ENCODE data around the gene ACAD11. TPM values are rescaled to one million over a fixed set of nuclear protein-coding genes. Genes with fewer than 3 reads are reported as not detected.
"Not testable (repeated sequence)": the region's sequence is repeated elsewhere in the genome, so short reads cannot be mapped to it uniquely, and the experiment has no call there.

The ACAD11 gene
- total RNA-seq, 1 experiment from 2014 or later: 12.6 TPM

DNA sequence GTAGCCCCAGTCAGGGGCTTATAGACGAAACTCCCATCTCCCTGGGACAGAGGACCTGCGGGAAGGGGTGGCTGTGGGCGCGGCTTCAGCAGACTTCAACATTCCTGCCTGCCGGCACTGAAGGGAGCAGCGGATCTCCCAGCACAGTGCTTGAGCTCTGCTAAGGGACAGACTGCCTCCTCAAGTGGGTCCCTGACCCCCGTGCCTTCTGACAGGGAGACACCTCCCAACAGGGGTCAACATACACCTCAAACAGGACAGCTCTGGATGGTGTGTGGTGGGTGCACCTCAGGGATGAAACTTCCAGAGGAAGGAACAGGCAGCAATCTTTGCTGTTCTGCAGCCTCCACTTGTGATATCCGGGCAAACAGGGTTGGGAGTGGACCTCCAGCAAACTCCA is 53.0 kb downstream of the ACAD11 start:
- BruUV-seq (replicated peaks); H3K4me2 ChIP-seq (ENCODE audit: low read length); H3K9me2 ChIP-seq (ENCODE audit: insufficient read depth); H3K9me3 ChIP-seq (ENCODE audit: control insufficient read depth in 1 of 2, insufficient read depth in 1 of 2, low read depth in 1 of 2, low read length in 2 of 2); H3K4me3 ChIP-seq (replicated peaks in 1 of 2; ENCODE audit: low read depth in 1 of 2, low read length in 2 of 2); ATAC-seq; H3K79me2 ChIP-seq (ENCODE audit: insufficient read depth, low read length); RAD21 ChIA-PET (ENCODE audit: low non-redundant PET in 1 of 2, low total read pairs in 2 of 2, uncharacterized antibody in 2 of 2, unreplicated experiment in 2 of 2); intact Hi-C loops (cut with micrococcal nuclease); H3K4me1 ChIP-seq (ENCODE audit: control insufficient read depth in 1 of 2, insufficient read depth in 2 of 2, low read length in 2 of 2); H3K27me3 ChIP-seq (ENCODE audit: insufficient read depth, low read length); H4K20me1 ChIP-seq (ENCODE audit: insufficient read depth); CTCF ChIA-PET; H3K9ac ChIP-seq (ENCODE audit: low read length); POLR2A ChIA-PET; H3K36me3 ChIP-seq (ENCODE audit: control insufficient read depth in 1 of 2, insufficient read depth in 2 of 2, low read length in 2 of 2); H3K27ac ChIP-seq (ENCODE audit: low read depth, low read length); H2AFZ ChIP-seq (ENCODE audit: low read depth, low read length, poor library complexity, severe bottlenecking); DNase-seq (ENCODE audit: low read depth, low spot score): not testable (repeated sequence)

DNA sequence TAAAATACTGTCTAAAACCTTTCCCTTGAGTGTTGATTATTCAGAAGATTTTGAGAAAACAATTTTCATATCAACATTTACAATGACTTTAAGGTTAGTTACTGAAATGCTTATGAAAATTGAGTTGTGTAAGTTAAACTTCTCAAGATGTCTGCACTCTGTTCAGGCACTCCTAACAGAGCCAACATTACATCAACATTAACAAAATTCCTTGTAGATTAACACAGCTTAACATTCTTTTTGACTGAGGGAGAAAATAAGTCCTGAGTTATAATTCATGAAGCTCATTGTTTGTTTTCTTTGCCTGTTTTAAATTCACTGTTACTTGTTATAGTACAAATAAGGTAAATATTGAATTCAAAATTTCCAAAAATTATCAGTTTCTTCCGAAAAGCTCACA is 53.5 kb downstream of the ACAD11 start:
- H3K79me2 ChIP-seq (ENCODE audit: insufficient read depth, low read length): no peaks in the 10 kb centered on the region
- TF ChIP-seq, protein P1, sequence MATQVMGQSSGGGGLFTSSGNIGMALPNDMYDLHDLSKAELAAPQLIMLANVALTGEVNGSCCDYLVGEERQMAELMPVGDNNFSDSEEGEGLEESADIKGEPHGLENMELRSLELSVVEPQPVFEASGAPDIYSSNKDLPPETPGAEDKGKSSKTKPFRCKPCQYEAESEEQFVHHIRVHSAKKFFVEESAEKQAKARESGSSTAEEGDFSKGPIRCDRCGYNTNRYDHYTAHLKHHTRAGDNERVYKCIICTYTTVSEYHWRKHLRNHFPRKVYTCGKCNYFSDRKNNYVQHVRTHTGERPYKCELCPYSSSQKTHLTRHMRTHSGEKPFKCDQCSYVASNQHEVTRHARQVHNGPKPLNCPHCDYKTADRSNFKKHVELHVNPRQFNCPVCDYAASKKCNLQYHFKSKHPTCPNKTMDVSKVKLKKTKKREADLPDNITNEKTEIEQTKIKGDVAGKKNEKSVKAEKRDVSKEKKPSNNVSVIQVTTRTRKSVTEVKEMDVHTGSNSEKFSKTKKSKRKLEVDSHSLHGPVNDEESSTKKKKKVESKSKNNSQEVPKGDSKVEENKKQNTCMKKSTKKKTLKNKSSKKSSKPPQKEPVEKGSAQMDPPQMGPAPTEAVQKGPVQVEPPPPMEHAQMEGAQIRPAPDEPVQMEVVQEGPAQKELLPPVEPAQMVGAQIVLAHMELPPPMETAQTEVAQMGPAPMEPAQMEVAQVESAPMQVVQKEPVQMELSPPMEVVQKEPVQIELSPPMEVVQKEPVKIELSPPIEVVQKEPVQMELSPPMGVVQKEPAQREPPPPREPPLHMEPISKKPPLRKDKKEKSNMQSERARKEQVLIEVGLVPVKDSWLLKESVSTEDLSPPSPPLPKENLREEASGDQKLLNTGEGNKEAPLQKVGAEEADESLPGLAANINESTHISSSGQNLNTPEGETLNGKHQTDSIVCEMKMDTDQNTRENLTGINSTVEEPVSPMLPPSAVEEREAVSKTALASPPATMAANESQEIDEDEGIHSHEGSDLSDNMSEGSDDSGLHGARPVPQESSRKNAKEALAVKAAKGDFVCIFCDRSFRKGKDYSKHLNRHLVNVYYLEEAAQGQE (IDR thresholded peaks at IDR 0.05; ENCODE audit: low read depth): no peak
- TF ChIP-seq CEBPB (IDR thresholded peaks at IDR 0.05; ENCODE audit: low read depth) (no peak), TCF7L2 (IDR thresholded peaks at IDR 0.05; ENCODE audit: borderline replicate concordance, extremely low read depth, insufficient read depth, insufficient read length) (no peak), SP1 (IDR thresholded peaks at IDR 0.05; ENCODE audit: low read depth) (no peak), ELF1 (IDR thresholded peaks at IDR 0.05; ENCODE audit: borderline replicate concordance, low read depth) (no peak)
- TF ChIP-seq, protein P2, sequence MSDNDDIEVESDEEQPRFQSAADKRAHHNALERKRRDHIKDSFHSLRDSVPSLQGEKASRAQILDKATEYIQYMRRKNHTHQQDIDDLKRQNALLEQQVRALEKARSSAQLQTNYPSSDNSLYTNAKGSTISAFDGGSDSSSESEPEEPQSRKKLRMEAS (IDR thresholded peaks at IDR 0.05): no peak
- no peak overlapping the region for H2AFZ ChIP-seq (ENCODE audit: low read depth, low read length, poor library complexity, severe bottlenecking)
- CTCF ChIA-PET: no interaction called here
- intact Hi-C loops (cut with micrococcal nuclease): no loop called here
- no peak for DNase-seq (ENCODE audit: low read depth, low spot score)
- no peaks in the 10 kb centered on the region for H3K27me3 ChIP-seq (ENCODE audit: insufficient read depth, low read length)
- H3K9me2 ChIP-seq (ENCODE audit: insufficient read depth): no peaks in the 10 kb centered on the region
- H3K4me2 ChIP-seq (ENCODE audit: low read length): no peak overlapping the region
- H3K4me3 ChIP-seq (replicated peaks in 1 of 2; ENCODE audit: low read depth in 1 of 2, low read length in 2 of 2): no peak overlapping the region
- H3K9ac ChIP-seq (ENCODE audit: low read length): no peak overlapping the region
- no peaks in the 10 kb centered on the region for H4K20me1 ChIP-seq (ENCODE audit: insufficient read depth)
- no peaks in the 10 kb centered on the region for H3K9me3 ChIP-seq (ENCODE audit: control insufficient read depth in 1 of 2, insufficient read depth in 1 of 2, low read depth in 1 of 2, low read length in 2 of 2)
- RAD21 ChIA-PET (ENCODE audit: low non-redundant PET in 1 of 2, low total read pairs in 2 of 2, uncharacterized antibody in 2 of 2, unreplicated experiment in 2 of 2): no interaction called here
- H3K27ac ChIP-seq (ENCODE audit: low read depth, low read length): no peak overlapping the region
- ATAC-seq: no peak
- no peaks in the 10 kb centered on the region for H3K36me3 ChIP-seq (ENCODE audit: control insufficient read depth in 1 of 2, insufficient read depth in 2 of 2, low read length in 2 of 2)
- H3K4me1 ChIP-seq (ENCODE audit: control insufficient read depth in 1 of 2, insufficient read depth in 2 of 2, low read length in 2 of 2): no peaks in the 10 kb centered on the region
- BruUV-seq (replicated peaks): no TSS peak
- POLR2A ChIA-PET: no interaction called here

Data from HCT116 (cell line).